ENCODE measurements around the gene LMOD1.
"Not testable (repeated sequence)": the region's sequence is repeated elsewhere in the genome, so short reads cannot be mapped to it uniquely, and the experiment has no call there.

Gene LMOD1

DNA sequence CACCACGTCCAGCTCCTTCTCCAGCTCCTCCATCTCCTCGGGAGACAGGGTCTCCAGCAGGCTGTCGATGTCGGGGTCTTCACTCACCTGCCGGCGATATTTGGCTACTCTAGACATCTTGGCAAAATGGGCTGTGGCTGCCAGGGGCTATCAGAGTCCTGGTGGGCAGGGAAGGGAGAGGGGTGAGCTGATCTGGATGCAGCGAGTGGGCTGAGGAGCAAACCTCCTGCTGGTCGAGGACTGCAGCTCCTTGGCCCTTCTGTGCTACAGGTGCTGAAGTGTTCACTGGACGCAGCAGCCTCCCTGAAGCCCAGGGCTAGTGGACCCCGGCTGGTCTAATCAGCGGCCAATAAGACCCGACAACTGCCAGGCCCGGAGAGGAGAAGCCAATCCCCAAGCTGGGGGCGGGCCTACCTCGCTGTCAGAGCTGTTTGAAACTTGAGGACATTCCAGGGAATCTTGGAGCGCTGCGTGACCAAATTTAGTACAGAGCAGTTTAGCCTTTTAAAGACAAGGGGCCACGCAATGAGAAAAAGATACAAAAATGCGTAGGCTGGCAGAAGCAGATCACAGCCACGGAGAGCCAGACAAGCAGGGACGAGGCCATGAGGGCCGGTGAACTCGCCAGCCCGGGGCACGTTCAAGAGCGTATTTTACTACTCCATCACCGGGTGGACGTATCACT, at the start of gene LMOD1:
Gene LMOD1 (minus strand): TSS at position 325 of the 685 bp plus-strand sequence. CDS start 208 bp downstream, at position 117.
- DNase-seq (ENCODE audit: low read depth, low spot score): peak; percentile 96

DNA sequence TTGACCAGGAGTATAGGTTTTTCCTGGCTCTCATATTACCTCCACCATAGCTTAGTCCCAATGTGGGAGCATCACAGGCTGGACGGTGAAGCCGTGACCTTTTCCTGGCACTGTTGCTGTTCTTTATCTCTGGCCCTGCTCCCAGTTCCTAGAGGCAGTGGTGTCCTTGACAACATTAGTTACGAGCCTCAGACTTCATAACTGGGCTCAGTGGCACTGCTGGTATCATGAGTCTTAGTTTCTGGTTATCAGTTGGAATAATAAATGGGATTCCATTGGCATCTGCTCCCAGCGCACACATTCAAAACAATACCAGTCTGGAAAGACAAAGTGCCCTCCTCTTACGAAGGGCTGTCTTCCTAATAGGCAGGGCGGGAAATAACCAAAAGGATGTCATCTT, 44.1 kb upstream of the LMOD1 start:
- no peak for DNase-seq (ENCODE audit: low read depth, low spot score)

DNA sequence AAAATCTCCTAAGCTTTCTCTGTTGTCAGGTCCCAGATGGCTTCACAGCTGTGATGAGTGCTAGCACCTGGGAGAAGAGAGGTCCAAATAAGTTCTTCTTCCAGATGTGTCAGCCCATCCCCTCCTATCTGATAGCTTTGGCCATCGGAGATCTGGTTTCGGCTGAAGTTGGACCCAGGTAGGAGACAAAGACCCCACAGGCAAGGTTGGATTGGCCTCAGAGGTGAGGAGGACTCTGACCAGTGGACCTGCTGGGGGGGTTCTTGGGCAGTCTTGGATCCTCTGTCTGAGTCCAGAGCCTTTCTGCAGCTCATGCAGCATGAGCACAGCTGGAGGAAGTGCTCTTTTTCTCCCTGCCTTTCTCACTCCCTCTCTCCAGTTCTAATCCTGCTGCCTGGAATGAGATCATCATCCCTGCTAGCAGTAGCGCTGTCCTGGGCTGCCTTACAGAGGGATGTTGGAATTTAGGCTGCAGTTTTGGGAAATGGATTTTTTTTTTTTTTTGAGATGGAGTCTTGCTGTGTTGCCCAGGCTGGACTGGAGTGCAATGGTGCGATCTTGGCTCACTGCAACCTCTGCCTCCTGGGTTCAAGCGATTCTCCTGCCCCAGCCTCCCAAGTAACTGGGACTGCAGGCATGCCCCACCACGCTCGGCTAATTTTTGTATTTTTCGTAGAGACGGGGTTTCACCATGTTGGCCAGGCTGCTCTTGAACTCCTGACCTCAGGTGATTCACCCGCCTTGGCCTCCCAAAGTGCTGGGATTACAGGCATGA, 43.2 kb upstream of the LMOD1 start:
- no peak for DNase-seq (ENCODE audit: low read depth, low spot score)

DNA sequence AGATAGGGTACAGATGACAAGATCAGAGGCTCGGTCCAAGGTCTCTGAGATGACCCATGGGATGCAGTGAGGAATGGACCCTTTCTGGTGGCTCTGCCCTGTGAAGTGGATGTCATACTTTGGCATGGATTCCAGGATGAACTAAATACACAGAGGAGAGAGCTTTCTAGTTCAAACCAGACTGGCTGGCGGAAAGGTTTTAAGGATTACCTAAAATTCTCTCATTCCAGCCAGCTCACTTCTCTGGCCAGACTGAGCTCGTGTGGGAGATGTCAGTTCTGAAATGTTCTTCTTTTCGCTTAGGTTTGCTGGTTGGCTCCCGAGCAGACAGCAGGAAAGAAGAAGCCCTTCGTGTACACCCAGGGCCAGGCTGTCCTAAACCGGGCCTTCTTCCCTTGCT, 42.3 kb upstream of the LMOD1 start:
- no peak for DNase-seq (ENCODE audit: low read depth, low spot score)

DNA sequence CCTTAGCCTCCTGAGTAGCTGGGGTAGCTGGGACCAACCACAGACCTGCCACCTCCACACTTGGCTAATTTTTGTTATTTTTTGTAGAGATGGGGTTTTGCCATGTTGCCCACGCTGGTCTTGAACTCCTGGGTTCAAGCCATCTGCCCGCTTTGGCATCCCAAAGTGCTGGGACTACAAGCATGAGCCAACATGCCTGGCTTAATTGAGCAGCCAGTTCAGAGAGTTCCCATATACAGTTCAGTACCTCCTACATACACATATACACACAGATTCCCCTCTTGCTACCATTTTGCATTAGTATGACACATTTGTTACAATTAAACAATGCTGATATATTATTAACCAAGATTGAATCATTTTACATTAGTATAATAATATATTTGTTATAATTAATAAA, 39.0 kb upstream of the LMOD1 start:
- DNase-seq (ENCODE audit: low read depth, low spot score): no peak

DNA sequence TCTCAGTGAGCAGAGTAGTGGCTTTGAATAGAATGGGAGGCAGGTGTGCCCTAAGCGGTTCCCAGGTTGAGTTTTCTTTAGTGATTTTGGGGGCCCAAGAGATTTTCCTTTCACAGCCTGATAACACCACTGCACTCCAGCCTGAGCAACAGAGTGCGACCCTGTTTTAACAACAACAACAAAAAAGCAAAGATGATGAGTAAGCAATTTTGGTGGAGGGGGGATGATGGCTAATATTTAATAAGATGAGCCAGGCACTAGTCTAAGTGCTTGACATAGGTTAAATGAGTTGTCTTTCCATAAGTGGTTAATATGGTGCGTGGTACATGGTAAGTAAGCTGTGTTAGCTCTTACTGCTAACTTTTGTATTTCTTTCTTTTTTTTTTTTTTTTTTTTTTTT, 38.1 kb upstream of the LMOD1 start:
- DNase-seq (ENCODE audit: low read depth, low spot score): no peak

DNA sequence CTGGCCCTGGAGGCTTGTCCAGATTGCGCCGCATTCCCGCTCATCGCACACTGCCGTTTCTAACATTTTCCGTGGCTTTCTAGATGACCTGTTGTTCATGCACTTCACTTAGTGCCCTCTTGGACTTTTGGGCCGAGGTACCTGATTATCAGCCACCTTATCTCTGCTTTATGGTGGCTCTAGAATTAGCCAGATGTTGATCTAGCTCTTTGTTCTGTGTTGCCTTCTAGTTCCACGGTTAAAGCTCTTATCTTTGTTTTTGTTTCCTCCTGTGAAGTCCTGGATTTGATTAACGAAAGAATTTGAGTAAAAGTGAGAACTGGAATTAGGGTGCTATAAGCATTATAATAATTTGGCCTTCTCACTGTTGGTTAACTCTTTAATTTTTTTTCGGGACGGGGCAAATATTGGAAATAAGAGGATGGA, 37.0 kb upstream of the LMOD1 start:
- DNase-seq (ENCODE audit: low read depth, low spot score): peak; percentile 9

DNA sequence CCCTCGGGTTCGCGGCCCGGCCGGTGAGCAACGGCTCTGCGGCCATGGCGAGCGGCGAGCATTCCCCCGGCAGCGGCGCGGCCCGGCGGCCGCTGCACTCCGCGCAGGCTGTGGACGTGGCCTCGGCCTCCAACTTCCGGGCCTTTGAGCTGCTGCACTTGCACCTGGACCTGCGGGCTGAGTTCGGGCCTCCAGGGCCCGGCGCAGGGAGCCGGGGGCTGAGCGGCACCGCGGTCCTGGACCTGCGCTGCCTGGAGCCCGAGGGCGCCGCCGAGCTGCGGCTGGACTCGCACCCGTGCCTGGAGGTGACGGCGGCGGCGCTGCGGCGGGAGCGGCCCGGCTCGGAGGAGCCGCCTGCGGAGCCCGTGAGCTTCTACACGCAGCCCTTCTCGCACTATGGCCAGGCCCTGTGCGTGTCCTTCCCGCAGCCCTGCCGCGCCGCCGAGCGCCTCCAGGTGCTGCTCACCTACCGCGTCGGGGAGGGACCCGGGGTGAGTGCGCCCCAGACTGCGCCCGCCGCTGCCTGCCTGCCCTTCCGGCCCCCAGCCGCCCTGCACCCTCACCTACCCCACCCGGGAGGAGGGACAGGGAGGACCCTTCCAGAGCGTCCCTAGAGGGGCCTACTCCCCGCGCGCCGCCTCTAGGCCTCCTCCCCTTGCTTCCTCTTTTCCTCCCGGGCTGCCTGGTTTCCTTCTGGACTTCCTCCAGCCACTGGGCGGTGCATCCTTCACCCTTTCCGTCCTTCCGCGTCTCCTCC, 36.5 kb upstream of the LMOD1 start, which contains the start of gene RNPEP:
Gene RNPEP (plus strand): TSS at position 26 of the 757 bp plus-strand sequence. CDS start 19 bp downstream, at position 45.
- DNase-seq (ENCODE audit: low read depth, low spot score): peak; percentile 88

DNA sequence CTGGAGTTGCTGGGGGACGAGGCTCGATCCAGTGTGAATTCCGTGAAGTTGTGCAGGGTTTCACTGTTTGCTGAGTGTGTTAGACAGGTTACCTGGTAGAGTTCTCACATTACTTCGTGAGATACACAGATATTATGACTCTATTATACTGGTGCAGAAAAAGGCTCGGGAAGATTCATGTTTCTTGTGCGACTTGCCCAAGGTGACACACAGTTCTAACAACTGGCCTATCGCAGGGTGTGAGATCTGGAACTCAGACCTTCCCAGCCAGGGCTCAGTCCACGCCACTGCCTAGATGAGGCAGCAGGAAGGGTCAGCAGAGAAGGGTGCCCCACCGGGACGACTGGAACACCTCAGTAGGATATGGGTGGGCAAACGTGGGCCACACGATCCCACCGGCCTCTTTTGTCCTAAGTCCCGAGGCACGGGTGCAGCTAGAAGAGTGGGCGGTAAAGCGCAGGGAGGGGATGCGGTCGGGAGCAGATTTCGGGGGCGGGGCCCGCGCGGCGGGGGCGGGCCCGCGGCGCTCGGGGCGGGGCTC, 35.8 kb upstream of the LMOD1 start:
- DNase-seq (ENCODE audit: low read depth, low spot score): no peak

DNA sequence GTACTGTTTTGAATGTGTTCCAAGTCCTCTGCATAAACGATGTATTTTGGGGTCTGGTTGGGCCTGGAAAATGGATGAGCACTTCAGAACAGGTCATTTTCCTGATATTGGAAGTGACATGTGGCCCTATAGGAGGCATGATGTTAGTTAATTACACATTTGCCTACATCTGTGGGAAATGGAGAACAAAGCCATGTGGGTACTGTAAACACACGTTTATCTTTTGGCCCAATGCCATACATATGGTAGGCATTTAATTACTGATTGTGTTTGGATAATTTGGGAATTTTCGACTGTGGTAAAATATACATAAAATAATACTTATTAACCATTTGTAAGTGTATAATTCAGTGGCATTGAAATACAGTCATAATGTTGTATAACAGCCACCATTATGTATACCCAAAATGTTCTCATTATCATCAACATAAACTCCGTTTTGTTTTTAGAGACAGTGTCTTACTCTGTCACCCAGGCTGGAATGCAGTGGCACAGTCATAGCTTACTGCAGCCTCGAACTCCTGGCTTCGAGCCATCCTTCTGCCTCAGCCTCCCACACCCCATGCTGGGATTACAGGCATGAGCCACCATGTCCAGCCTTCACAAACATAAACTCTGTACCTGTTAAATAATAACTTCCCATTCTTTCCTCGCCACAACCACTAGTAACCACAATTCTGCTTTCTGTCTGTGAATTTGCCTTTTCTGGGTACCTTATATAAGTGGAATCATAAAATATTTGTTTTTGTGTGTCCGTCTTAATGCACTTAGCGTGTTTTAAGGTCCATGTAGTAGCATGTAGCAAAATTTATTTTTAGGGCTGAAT, 24.2 kb upstream of the LMOD1 start:
- peak; percentile 64 for DNase-seq (ENCODE audit: low read depth, low spot score)

DNA sequence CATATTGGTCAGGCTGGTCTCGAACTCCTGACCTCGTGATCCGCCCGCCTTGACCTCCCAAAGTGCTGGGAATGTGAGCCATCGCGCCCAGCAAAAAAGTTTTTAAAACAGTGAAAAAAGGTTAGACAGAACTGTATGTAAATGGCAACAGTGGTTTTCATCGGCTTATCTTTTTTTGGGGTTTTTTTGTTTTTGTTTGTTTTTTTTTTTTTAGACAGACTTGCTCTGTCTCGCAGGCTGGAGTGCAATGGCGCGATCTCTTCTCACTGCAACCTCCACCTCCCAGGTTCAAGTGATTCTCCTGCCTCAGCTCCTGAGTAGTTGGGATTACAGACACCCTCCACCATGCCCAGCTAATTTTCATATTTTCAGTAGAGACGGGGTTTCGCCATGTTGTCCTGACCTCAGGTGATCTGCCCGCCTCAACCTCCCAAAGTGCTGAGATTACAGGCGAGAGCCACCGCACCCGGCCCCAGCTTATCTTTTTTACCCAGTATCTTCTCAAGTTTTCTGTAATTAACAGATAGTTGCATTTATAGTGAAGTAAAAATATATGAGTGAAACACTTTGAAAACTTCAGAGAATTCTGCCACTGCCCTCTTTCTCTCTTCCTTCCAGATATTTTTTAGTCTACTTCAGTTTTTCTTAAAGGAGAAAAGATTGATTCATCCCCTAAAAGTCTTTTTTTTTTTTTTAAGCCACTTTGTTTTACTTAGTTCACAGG, 22.0 kb upstream of the LMOD1 start:
- no peak for DNase-seq (ENCODE audit: low read depth, low spot score)

DNA sequence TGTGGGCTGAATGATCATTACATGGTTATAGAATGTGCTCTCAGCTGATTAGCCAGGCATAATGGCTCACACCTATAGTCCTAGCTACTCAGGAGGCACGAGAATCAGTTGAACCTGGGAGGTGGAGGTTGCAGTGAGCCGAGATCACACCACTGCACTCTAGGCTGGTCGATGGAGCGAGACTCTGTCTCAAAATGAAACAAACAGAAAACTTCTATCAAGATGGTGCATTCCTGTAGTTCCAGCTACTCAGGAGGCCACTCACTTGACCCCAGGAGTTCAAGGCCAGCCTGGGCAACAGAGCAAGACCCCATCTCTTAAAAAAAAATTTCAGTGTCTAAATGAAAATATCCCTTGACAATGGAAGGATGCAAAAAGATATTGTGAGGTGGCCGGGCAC, 19.8 kb upstream of the LMOD1 start:
- DNase-seq (ENCODE audit: low read depth, low spot score): no peak

DNA sequence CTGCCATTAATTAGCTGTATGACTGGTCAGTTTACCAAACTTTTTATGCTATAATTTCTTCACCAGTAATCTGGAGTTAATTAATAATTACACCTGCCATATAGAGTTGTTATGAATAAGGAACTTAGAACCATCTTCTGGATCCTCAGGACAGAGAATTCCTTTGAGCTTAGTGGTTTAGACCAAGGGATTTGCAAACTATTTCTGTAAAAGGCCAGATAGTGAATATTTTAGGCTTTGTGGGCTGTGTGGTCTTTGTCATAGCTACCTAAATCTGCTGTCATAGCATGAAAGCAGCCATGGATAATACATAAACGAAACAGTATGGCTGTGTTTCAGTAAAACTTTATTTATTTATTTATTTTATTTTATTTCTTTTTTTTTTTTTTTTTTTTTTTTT, 17.9 kb upstream of the LMOD1 start:
- peak; percentile 51 for DNase-seq (ENCODE audit: low read depth, low spot score)

DNA sequence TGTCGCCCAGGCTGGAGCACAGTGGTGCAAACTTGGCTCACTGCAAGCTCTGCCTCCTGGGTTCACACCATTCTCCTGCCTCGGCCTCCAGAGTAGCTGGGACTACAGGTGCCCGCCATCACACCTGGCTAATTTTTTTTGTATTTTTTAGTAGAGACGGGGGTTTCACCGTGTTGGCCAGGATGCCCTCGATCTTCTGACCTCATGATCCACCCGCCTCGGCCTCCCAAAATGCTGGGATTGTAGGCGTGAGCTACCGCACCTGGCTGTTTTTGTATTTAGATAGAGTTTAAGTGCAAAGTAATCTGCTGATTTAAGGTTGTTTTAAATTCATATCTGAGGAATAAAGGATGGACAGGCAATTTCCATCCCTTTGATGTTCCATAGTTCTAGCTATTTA, 16.0 kb upstream of the LMOD1 start:
- not testable (repeated sequence) for DNase-seq (ENCODE audit: low read depth, low spot score)

DNA sequence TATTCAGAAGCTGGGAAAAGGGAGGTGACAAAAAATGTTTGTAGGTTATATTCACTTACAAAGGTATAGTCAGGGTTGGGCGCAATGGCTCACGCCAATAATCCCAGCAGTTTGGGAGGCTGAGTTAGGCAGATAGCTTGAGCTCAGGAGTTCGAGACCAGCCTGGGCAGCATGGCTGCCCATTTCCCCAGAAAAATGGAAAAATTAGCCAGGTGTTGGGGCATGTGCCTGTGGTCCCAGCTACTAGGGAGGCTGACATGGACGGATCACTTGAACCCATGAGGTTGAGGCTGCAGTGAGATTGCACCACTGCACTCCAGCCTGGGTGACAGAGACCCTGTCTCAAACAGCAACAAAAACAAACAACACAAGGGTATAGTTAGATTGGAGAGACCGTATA, 12.0 kb upstream of the LMOD1 start:
- no peak for DNase-seq (ENCODE audit: low read depth, low spot score)

DNA sequence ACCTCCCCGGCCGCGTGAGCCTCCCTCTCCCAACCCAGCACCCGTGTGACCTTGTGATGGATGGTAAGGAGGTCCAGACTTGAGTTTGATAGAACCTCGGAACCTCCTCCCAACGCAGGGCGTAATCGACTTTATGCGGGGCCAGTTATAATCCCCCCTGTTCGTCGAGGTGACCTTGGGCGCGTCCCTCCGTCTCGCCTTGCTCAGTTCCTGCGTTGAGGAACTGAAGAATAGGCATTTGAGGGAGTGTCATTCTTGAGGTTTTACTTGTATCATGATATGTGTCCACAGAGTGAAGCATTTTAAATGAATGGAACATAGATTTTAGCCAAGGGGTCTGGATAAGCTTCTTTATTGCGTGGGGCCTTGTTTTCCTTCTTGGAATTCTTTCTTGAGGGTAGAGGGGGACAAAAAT, 9.4 kb upstream of the LMOD1 start:
- DNase-seq (ENCODE audit: low read depth, low spot score): no peak

DNA sequence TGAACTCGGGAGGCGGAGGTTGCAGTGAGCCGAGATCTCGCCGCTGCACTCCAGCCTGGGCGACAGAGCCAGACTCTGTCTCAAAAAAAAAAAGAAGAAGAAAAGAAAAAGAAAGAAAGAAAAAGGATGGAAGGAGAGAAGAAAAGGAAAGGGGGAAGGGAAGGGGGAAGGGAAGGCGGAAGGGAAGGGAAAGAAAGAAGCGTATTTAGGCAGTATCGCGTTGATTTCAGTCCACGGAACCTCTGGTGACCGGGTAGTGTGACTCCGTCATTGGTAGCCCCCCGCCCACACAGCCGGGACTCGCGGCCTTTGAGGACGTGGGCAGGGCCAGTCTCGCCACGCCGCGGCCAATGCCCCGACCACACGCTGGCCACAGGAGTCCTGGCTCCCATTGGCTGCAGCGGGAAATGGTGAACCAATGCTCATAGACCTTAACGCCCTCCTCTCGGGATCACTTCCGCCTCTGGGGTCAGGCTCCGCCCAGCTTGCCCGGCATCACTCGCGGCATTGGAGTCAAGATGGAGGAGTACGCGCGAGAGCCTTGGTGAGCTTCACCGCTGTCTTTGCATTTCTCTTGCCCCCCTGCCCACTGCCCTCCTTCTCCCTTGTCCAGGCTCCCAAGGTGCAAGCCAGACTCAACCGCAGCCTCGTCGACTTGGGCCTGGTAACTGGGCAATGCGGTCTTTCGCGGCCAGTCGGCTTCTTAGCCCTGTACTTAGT, 8.8 kb upstream of the LMOD1 start, which contains the start of gene TIMM17A:
Gene TIMM17A (plus strand): TSS at position 495 of the 720 bp plus-strand sequence. CDS start 24 bp downstream, at position 519.
- DNase-seq (ENCODE audit: low read depth, low spot score): peak; percentile 99

DNA sequence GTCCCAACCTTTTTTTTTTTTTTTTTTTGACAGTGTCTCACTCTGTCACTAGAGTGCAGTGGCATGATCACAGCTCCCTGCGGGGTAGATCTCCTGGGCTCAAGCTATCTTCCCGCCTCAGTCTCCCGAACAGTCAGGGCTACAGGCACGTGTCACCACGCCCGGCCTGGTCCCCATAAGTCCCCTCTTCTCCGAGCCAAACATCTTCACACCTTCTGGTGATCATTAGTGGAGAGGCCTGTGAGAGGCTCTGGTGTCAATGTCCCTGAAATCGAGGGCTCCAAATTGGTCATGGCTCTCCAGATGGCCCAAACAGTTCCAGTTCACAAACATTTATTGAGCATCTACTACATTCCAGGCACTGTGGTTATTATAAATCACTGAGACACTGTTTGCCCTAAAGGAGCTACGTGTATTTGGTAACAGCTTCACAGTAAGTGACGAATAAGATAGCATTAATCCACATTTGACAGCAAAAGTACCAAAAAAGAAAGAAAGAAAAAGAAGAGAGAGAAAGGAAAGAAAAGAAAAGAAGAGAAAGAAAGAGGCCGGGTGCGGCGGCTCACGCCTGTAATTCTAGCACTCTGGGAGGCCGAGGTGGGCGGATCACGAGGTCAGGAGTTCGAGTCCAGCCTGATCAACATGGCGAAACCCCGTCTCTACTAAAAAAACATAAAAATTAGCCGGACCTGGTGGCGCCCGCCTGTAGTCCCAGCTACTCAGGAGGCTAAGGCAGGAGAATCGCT, 8.1 kb upstream of the LMOD1 start:
- DNase-seq (ENCODE audit: low read depth, low spot score): no peak

DNA sequence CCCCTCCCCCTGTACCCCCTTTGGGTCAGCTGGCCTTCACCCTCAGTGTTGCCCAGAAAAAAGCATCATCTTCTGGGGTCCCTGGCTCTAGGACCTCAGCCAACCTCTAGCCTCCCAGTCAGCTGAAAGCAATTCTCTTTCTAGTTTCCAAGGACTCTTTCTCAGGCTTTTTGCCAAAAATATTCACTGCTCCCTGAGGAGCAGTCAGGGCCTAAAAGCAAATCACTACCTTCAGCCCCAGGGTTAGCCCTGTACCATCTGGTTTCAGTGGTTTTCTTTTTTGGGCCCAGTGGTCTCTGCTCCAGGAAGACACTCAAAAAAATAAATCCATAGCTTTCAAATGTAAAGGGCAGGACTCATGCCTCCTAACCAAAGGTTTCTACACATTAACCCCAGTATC, 3.1 kb upstream of the LMOD1 start:
- DNase-seq (ENCODE audit: low read depth, low spot score): no peak

Measured in astrocyte of the hippocampus (primary cell).